Stimulated activated CD4-positive, alpha-beta T cell treated with anti-CD3 and anti-CD28 coated beads, TNF-alpha, amount 100 ng/mL, for 48 hours (primary cell): ENCODE measurements around the gene UNC5A.

ENCODE experiments used
- DNase-seq, 3 donors: peaks; one replicate each; pipeline ENCODE4 v3.0.0-alpha.2; 2020; ENCODE audit warnings: low read depth in 3 of 3

Gene UNC5A

GRCh38 chr5:176846335-176847140 is 36.2 kb downstream of the UNC5A start:
- no peak for DNase-seq

DNA sequence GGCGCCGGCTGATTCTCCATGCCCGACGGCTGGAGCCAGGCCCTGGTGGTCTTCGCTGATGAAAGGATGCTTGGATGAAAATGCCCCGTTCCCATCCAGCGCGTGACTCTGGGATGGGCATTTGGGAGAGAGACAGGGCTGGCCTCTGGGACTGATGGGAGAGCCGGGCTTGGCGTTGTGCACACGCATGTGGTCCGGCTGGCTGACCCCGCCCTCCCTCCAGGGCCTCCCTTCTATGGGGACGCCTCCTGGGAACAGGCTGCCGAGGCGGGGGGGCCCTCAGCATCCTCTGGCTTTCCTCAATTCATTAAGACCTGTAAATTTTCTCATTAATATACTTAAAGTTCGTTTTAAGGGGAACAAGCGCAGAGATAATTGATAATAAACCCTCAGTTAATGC is 36.8 kb downstream of the UNC5A start:
- no peak for DNase-seq

DNA sequence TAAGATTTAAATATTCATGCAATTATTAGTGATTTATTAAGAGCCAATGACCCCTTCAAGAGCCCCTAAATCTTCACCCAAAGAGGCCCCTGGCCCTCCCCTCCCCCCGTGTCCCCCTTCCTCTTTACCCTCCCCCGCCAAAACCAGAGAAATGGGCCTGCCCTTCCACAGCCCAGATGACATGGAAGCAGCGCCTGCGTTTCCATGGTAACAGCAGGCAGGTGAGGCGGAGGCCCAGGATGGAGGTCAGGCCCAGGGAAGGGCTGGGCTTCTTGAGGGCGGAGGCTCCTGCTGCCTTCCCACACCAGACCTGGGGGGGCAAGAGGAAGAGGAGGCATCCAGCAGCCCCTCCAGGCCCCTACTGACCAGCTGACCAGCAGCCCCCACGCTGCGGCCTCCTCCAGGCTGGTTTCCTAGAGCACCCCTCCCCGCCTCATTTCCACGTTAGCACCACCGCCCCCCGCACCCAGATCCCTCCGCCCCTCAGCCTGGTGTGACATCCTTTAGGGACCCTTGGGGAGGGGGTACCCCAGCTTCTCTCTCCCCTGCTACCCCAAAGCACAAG is 37.4 kb downstream of the UNC5A start:
- no peak for DNase-seq

DNA sequence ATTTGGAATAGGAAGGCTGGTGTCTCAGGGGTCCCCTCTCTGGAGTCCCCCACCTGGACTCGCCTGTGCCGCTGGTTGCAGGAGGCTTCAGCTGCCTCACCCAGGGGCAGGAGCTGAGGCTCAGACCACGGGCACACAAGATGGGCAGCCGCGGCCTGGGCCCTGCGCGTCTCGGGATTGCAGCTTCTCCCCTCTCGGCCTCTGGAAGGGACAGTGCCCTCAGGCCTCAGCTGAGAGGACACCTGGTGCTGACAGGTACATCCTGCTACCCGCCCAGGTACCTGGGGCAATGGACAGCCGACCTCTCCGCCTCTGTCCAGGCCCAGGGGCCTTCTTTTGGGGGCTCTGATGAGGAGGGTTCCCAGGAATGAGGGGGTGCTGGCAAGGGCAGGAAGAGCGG is 38.3 kb downstream of the UNC5A start:
- no peak for DNase-seq

- DNase-seq = no peak
Observed at GRCh38 chr5:176849611-176850227, 39.4 kb downstream of the UNC5A start.

DNA sequence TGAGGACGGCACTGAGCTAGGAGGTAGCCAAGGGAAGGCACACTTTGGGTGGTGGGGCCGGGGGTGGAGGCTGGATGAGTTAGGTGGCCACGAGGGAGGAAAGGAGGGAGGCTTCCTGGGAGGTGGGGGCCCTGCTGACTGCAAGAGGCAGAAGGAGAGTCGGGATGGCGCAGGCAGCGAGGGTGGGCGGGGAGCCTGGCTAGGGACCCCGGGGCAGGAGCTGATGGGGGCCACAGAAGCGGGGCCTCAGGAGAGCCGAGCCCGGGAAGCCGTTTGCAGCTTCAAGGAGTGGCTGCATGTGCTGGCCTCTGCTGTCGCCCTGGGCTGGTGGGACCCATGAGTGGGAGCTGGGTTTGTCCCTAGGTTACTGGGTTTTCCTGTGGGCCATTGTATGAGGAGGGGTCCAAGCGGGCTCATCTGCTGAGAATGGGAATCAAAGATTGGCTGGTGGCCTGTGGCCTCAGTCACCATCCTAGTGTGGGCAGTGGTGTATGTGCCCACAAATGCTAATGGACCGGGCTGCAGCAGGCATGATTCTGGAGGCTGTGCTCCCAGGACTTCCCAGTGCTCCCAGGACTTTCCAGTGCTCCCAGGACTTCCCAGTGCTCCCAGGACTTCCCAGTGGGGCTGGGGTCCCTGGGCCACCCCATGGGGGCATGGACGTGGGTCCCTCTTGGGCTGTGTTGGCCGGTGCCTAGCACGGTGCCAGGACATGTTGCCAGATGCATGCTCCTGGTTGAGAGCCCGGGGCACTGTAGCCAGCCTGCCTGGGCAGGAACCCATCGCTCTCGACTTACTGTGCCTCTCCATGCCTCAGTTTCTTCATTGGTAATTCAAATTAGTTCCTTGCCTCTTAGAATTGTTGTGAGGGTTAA is 40.2 kb downstream of the UNC5A start:
- DNase-seq = no peak

DNA sequence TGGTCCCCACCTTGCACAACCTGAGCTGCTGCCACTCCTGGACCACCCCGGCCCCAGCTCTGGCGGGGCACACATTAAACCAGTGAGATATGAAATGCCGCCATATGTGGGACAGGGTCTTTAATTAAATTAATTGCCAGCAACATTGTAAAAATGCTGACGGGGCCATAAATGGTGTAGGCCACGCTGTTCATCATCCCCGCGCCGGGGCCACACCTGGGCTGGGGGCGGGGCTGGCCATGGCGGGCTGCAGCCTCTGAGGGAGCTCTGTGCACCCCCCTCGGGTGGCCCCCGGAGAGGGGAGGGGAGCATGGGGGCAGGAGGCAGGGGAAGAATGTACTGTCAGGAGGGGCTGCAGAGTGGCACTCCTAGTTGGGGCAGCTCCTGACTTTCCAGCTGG is 41.0 kb downstream of the UNC5A start:
- DNase-seq = no peak

GRCh38 chr5:176851871-176852658 is 41.7 kb downstream of the UNC5A start:
- DNase-seq = no peak

GRCh38 chr5:176853151-176853778 is 42.9 kb downstream of the UNC5A start:
- DNase-seq = no peak

- DNase-seq = no peak
Observed at GRCh38 chr5:176854164-176854563, 43.8 kb downstream of the UNC5A start.

- no peak for DNase-seq
Observed at GRCh38 chr5:176855598-176855997, 45.2 kb downstream of the UNC5A start.

GRCh38 chr5:176856746-176857145 is 46.4 kb downstream of the UNC5A start:
- DNase-seq = no peak

- no peak for DNase-seq
Observed at GRCh38 chr5:176857216-176857893, 47.0 kb downstream of the UNC5A start.

- DNase-seq = no peak
Observed at GRCh38 chr5:176857894-176858273, 47.5 kb downstream of the UNC5A start.

DNA sequence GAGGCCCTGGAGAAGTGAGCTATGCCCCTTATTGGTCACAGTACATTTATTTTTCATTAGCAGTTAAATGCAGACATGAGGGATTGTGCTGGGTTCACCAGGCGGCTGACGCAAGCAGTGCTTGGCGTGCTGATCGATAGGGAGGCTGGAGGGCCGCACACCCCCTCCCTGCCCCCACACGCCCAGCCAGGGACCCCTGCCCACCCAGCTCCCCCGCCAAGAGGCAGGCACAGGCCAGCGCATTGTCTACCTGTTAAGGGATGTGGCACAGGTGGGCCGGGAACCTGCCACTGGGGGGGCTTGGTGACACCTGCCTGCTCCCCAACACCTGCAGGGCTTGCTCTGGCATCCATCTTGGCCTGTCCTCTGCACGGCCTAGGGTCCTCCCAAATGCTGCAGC is 49.6 kb downstream of the UNC5A start:
- DNase-seq = no peak

GRCh38 chr5:176860381-176860780 is 50.0 kb downstream of the UNC5A start:
- no peak for DNase-seq

GRCh38 chr5:176861276-176861675 is 50.9 kb downstream of the UNC5A start:
- no peak for DNase-seq

DNA sequence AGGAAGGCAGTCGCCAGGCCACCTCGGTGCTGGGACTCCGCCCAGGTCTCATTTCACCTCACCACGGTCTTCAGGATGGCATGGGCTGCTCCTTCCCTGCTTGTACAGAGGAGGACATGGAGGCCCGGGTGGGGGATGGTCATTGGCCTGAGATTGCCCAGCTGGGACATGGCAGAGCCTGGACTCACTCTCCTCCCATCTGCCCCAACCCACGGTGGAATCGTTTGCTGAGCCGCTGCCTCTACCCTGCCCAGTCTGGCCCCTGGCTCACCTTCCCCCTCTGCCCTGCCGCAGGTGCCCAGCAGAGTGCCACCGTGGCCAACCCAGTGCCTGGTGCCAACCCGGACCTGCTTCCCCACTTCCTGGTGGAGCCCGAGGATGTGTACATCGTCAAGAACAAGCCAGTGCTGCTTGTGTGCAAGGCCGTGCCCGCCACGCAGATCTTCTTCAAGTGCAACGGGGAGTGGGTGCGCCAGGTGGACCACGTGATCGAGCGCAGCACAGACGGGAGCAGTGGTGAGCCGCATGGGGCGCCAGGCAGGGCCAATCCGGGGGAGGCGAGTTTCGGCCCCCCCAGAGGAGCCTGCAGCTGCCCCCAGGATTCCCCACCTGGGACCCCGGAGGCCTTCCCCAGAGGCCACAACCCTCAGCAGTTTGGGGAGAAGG is 52.1 kb downstream of the UNC5A start:
- no peak for DNase-seq

- no peak for DNase-seq
Observed at GRCh38 chr5:176863041-176863764, 52.8 kb downstream of the UNC5A start.
